GM18502 (cell line): Measurements from ENCODE around the gene PGBD2.
"Not testable (repeated sequence)": the region's sequence is repeated elsewhere in the genome, so short reads cannot be mapped to it uniquely, and the experiment has no call there.

ENCODE experiments used
- ATAC-seq: cut with Tn5 transposase; IDR thresholded peaks from one replicate; pipeline ENCODE4 v1.9.1; 2021; ENCODE audit warnings: mild to moderate bottlenecking; ENCODE audit not compliant: unreplicated experiment, poor library complexity

Gene PGBD2, protein sequence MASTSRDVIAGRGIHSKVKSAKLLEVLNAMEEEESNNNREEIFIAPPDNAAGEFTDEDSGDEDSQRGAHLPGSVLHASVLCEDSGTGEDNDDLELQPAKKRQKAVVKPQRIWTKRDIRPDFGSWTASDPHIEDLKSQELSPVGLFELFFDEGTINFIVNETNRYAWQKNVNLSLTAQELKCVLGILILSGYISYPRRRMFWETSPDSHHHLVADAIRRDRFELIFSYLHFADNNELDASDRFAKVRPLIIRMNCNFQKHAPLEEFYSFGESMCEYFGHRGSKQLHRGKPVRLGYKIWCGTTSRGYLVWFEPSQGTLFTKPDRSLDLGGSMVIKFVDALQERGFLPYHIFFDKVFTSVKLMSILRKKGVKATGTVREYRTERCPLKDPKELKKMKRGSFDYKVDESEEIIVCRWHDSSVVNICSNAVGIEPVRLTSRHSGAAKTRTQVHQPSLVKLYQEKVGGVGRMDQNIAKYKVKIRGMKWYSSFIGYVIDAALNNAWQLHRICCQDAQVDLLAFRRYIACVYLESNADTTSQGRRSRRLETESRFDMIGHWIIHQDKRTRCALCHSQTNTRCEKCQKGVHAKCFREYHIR

DNA sequence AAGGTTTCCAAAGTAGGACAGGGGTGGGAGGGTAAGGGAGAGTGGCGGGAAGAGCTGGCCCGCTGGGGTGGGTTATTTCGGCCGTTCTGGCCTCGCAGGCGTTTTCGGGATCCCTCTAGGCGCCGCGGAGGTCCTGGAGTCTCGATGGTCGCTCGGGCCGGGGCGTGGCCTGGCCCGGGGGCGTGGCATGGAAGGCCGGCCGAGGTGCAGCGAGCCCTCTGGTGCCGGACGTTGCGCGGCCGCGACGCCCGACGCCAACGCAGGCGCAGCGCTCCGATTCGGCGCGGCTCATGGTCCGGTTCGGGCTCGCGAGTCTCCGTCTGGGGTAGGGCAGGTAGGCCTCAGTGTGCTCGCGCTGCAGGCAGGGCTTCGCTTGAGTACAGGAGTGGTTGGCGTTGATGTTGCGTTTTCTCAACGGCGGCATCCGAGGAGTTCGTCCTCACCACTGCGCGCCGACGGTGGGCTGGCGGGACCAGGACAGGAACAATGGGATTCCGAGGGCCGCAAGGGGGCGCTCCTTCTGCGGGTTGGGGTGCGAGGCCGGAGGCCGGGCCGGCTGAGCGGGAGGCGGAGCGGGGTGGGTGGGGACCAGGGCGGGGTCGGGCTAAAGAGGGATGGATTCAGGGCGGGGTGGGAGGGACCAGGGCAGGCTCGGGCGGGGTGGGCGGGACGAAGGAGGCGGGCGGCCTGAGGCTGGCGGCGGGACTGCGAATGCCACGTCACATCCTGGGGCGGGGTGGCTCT lies at the start of gene PGBD2:
Gene PGBD2 (plus strand): TSS at position 227 of the 744 bp plus-strand sequence. CDS start 7,628 bp downstream, outside the sequence.
- ATAC-seq = peak; percentile 94

DNA sequence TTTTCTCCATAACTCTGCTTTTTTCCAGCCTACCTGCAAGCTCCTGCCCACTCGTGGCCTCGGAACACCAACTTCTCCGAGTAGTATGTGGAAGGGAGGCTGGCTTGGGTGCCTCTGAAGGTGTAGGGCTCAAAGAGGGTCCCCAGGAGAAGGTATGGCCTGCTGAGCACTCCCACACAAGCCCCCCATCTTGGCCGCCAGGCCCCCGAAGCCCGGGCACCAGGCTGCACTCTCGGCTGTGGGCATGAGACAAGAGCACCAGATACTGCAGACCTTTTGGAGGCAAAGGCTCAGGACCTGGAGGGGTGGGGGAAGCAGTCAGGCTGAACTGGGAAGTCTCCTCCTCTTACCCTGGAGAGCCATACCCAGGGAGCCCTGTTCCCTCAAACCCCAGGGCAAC lies 48.8 kb upstream of the PGBD2 start:
- no peak for ATAC-seq

DNA sequence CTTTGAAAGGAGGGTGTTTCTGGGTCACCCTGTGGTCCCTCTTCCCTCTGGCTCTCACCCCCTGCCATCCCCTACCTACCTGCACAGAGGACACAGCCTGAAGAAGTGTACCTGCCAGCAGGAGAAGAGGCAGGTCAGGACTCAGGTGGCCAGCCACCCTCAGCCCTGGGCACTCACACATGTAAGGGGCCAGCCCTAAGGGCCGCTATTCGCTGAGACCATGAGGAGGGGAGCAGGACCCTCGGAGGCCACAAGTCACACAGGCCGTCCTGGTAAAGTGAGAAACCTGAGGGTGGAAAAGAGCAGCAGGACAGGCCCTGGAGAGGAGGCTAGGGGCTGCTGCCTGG lies 48.3 kb upstream of the PGBD2 start:
- ATAC-seq = peak; percentile 0

DNA sequence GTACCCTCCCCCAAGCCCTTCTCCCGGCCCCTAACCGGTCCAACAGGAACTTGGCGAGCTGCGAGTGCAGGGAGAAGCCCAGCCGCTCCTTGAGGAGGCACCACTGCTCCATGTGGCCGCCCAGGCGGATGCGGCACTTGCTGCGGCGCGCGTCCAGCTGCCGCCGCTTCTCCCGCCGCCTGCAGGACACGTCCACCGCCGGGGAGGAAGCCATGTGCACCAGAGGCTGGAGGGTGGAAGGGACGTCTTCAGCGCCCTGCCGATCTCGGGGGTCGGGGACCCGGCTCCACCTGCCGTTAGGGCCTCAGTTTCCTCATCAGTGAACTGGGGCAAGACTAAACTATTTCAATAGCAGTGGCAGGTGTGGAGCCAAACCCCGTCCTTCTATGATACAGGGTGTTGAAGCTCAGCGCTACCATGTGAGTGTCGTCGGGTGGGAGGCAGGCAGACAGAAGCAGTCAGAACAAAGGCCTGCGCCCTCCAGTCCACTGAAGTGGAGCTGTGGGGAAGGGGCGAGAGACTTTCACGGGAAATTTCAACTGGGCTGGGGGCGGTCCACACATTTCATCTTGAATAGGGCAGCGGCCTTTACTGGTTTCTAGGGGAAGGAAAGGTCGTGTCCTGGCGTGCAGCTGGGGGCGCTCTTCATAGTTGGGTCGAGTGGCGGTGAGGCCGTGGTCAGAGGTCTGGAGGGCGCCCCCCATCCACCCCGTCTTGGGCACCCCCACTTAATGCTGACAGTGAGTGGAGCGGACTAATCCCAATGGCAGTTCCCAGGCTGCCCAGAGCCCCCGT lies 47.7 kb upstream of the PGBD2 start:
- peak; percentile 42 for ATAC-seq

DNA sequence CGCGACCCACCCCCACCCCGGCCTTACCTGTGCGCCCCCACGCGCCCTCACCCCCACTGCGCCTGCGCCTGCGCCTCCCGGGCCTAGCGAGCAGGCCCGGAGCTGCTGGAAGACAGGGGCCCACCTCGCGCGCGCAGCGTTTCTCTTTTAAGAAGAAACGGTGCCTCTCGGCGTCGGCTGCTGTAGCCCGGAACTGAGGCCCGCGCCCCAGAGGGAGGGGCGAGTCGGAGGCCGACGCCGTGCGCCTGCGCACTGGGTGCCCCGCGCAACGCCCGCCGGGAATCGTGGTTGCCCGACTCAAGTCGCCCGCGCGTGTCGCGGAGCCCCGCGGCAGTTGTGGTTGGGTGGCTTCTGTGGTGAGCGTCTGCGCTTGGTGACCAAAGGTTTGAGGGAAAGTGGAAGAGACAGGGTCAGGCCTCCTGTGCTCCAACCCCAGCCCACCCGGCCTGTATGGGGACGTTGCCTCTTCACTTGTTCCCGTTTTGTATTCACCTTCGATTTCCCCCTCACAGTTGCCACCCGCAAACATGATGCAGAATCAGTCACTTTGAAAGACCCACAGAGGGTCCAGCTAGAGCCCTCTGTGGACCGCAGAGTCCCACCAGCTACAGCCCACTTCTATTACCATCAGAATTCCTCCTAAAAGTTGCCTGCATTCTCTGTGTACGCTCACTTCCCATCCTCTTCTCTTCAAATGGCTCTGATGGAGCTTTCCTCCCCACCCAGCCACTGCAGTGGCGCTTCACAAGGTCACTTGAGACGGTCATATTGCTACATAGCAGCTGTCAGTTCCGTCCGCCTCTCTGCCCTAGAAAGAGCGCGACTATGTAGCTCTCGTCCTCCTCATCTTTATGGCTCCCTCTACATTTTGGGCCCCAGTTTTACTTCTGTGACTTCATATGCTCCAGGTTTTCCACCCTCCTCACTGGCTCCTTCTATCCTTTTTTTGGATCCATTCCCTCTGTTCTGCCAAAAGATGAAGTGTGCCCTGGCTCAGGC lies 46.8 kb upstream of the PGBD2 start, which contains the start of gene ZNF692:
Gene ZNF692 (minus strand): TSS at position 195 of the 999 bp plus-strand sequence. CDS start 776 bp downstream, outside the sequence.
- peak; percentile 79 for ATAC-seq

DNA sequence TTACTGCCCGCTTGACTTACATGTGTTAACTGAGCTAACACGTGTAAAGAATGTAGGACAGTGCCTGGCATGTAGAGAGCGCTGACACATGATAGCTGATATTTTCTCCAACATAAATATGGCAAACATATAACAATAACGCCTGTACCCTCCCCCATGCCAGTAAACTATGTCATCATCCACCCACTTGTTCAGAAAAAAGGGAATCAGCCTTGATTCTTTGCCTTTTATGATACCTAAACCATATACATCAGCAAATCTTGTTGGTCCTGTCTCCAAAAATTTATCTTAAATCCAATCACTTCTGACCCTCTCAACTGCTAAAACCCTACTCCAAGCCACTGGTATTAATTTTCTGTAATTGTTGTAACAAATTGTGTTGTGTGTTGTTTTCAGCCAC lies 46.0 kb upstream of the PGBD2 start:
- ATAC-seq = no peak

DNA sequence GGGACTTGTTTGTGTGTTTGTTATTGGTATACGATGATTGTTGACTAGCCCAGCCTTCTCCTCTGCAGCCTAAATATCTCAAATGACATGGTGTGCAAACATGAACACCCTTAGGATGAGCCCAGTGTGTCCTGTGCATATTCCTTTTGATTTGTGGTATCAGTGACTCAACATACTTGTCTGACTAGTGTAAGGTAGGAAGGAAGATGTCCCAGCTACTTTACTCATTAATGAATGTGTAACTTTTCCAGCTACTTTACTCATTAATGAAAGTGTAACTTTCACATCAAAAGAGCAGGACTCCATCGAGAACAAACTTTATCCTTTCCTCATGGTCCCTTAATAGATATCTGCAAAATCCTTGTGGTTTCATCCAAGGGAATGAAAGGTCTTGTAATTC lies 44.4 kb upstream of the PGBD2 start:
- no peak for ATAC-seq

DNA sequence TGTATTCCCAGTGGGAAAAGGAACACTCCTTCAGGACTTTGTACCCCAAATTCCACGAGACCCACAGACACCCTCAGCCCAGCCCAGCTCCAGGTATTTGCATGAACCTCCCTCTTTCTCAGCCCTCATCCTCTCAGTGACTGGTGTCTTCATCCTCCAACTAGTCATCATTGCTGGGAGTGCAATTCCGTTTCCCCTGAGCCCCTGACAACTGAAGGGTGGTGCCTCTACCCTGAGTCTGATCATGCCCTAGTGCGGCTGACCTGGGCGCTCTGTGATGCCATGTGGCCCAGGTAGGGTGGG lies 43.4 kb upstream of the PGBD2 start:
- ATAC-seq = peak; percentile 9

DNA sequence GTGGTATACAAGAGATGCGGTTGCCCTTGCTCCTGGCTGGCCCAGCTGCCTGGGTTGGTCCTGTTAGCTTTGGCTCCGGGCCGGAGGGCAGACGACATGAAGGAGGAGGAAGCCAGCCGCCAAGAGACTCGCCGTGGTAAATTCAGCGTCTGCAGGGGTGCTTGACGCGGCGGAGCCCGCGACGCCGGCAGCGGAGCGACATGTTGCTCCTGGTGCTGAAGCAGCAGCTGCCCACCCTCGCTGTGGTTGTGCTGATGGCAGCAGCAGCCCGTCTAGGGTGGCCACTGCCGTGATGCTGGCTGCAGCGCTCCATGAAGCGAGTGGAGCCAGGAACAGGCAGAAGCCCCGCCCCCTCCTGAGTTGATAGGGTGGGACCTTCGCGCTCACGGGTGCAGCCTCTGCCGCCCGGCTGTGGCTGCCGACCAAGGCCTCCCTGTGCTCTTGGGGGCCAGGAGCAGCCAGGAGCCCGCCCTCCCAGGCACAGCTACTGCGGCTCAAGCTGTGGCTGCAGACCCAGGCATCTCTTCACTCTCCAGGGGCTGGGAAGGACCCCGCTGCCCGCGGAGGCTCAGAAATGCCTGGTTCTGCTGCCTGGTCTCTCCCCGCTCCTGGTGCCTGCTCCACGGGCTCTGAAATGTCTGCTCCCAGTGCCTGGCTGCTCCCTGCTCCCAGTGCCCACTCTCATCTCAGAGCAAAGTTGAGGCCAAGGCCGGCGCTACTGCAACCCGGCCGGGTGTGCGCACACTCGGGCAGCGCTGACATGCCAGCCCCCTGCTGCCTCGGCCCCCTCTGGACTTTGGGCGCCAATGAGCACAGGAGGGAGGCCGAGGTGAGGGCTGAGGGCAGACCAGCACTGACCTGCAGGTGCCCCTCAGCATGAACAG lies 42.8 kb upstream of the PGBD2 start:
- peak; percentile 71 for ATAC-seq

DNA sequence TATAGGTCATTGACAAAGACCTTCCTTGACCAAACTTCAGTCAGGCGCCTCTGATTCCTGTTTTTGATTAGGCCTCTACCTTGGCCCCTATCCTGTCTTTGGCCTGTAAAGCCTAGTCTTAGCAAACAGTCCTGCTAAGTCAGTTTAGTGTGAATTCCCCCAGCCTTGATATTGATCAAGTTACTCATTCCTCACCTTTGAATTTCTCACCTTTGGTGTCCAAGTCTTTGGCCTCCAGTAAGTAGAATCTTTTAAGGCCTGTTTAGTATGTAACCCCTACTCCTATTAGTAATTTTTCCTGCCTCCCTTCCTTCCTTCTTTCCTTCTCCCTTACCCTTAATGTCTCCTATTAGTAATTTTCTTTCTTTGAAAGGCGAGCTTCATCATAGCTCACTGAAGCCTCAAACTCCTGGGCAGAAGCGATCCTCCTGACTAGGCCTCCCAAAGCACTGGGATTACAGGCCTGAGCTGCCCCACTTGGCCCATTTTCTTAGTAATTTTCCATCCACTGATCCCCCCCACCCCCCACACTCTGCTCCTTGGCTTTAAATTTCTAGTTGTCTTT lies 34.1 kb upstream of the PGBD2 start:
- no peak for ATAC-seq

DNA sequence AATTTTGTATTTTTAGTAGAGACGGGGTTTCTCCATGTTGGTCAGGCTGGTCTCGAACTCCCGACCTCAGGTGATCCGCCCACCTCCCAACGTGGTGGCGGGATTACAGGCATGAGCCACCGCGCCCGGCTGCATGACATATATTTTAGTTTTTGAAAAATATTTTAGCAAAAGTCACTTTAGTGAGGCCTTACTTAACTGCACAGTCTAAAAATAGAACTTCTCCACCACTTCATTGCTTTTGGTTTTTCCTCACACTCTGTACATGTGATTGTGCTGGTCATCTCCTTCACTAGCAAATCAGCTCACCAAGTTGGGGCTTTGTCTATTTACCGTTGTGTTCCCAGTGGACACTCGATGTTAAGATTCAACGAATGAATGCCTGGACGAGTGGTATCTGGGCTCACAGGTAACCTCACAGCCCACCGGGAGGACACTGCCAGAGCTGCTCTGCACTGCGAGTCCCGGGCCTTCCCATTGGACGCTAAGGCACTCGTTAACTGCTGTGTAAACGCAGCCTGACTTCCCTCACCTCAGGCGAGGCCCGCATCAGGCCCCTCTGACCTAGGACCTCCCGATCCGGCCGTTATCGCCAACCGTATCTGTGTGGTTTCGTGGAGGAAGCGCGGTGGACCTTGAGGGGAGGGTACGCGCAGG lies 33.2 kb upstream of the PGBD2 start:
- ATAC-seq = peak; percentile 49

DNA sequence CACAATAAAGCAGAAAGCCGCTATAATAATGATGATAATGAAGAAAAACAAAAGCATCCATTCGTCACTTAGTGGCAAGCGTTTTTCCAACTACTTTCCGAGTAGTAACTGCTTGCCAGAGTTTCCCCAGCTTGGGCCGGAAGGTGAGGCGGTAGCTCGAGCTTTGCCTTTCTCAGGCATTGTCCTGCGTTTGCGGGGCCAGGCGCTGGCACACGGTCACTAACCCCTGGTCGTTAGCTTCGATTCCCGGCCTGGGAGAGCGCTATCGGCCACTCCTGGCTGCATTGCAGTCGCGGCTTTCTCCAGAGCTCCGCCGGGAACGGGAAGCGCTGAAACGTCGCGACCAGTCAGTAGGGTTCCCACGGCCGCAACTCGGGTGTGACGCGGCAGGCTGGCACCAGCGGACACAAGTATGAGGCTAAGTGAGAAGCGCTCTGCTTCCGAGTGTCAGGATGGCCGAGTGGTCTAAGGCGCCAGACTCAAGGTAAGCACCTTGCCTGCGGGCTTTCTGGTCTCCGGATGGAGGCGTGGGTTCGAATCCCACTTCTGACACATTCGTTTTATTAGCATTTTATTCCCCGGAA lies 32.5 kb upstream of the PGBD2 start:
- peak; percentile 78 for ATAC-seq

DNA sequence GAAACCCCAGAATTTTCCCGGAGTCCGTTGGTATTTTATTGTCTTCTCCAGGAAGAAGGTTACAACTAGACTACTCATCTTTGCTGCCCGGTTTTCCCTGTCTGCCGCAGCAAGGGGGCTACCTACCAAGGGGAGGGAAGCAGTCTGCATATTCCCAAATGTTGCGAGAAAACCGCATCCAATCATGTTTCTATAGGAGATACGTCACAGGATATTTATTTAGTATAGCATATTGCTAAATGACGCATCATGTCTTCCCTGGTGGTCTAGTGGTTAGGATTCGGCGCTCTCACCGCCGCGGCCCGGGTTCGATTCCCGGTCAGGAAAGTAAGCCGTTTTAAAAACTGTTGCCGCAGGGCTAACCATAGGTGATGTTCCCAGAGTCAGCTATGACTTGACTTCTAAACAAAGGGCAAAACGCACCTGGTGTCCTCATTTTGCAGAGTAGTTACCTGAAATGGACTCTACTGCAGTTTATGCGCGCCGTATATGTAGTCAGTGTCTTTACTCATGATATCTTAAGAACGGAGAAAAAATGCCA lies 32.0 kb upstream of the PGBD2 start:
- ATAC-seq = peak; percentile 74

DNA sequence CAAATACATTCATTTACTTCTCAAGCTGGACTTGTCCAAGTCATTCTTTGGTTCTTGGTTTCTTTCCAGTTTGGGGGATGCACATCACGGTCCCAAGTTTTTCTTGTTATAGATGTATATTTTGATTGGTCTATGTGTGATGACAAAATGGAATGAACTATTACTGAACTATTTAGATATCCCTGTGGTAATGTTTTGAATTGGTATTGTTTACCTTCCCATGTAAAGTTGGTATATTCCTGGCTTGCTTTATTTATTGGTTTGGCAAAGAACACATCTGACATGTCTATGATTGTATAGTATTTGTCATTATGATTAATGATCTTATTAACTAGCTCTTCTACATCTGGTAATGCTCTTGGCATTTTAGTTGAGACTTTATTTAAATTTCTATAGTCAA lies 24.8 kb upstream of the PGBD2 start:
- ATAC-seq = no peak

DNA sequence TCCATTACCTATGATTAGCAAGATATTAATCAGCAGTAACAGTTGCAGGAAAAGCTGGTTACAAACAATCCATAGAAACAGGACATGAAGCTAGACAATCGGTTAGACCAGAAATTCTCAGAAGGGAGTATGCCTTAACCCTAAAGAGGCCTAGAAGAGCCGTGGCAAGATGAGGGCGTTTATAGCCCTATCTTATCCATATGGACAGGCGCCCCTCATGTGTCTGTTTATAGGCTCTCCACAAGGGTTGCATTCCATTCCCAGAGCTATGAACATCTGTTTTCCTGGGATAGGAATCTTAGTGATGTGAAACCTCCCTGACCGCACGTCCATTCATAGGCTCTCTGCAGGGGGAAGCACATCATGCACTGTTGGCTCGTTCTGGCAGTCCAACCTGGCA lies 23.6 kb upstream of the PGBD2 start:
- ATAC-seq = not testable (repeated sequence)

DNA sequence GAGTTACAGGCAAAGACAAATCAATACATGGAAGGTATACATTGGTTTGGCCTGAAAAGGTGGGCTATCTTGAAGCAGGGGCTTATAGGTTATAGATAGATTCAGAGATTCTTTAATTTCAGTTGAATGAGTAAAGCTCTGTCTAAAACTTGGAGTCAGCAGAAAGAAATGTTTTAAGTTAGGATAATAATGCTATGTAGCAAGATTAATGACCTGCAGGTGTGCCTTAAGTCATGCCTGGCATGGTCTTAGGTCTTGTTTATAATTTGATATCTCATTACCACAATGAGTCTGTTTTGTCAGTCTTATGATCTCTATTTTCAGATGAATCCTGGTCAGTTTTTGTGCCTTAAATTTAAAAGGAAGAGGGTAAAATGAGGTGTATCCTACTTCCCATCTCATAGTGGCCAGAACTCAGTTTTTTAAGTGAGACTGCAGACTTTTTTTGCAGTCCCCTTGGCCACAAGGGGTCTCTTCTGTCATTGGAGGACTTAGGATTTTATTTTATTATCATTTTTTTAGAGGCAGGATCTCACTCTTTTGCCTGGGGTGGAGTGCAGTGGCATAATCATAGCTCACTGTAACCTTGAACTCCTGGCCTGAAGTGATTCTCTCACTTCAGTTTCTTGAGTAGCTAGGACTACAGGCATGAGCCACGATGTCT lies 21.3 kb upstream of the PGBD2 start:
- no peak for ATAC-seq
